CD14-positive monocyte (primary cell): ENCODE results near the gene POP4. TPM values are rescaled to one million over a fixed set of nuclear protein-coding genes. Genes with fewer than 3 reads are reported as not detected.
A peak's percentile ranks its signal among the peaks of the same experiment; 100 is the strongest.

Experiments
- DNase-seq, 3 donors: peaks; one replicate each; pipeline ENCODE4 v3.0.0-alpha.2; 2011 to 2022
- H2AFZ ChIP-seq: 2 replicates; pipeline ENCODE4 v1.6.0; 2012; ENCODE audit warnings: mild to moderate bottlenecking, low read depth, low read length, inconsistent platforms; ENCODE audit not compliant: insufficient read depth, poor library complexity, severe bottlenecking
- H3K27ac ChIP-seq, 2 donors: 1 replicate in 1 of 2; 2 replicates in 1 of 2; pipeline ENCODE4 v1.5.1; 2012 to 2013; ENCODE audit warnings: low read length in 2 of 2, control low read depth in 1 of 2, inconsistent platforms in 1 of 2, low read depth in 1 of 2, mild to moderate bottlenecking in 1 of 2
- H3K27me3 ChIP-seq, 2 donors: one replicate each; pipeline versions ENCODE4 v1.6.0 to v1.6.1; 2011 to 2013; ENCODE audit warnings: low read length in 2 of 2; ENCODE audit not compliant: control insufficient read depth in 2 of 2, insufficient read depth in 2 of 2
- H3K36me3 ChIP-seq, 2 donors: replicated peaks in 1 of 2; 1 replicate in 1 of 2; 2 replicates in 1 of 2; pipeline versions ENCODE4 v1.5.1 to v1.6.1; 2012 to 2013; ENCODE audit warnings: low read length in 2 of 2, control low read depth in 1 of 2, inconsistent platforms in 1 of 2, mild to moderate bottlenecking in 1 of 2; ENCODE audit not compliant: insufficient read depth in 2 of 2, control insufficient read depth in 1 of 2
- H3K4me1 ChIP-seq, 2 donors: 1 replicate in 1 of 2; 2 replicates in 1 of 2; pipeline versions ENCODE4 v1.5.1 to v1.6.1; 2012 to 2013; ENCODE audit warnings: low read length in 2 of 2, control low read depth in 1 of 2, inconsistent platforms in 1 of 2, mild to moderate bottlenecking in 1 of 2, moderate library complexity in 1 of 2; ENCODE audit not compliant: insufficient read depth in 2 of 2, control insufficient read depth in 1 of 2
- H3K4me2 ChIP-seq: replicated peaks from 2 replicates; pipeline ENCODE3; 2012; ENCODE audit warnings: low read length, moderate library complexity, mild to moderate bottlenecking; ENCODE audit not compliant: poor library complexity, severe bottlenecking; ENCODE audit errors: extremely low read depth
- H3K4me3 ChIP-seq, 3 experiments: fragments of 200-600 bp in 1 of 3; sonication (generic) in 1 of 3; replicated peaks in 1 of 3; 1 replicate in 2 of 3; 2 replicates in 1 of 3; pipeline ENCODE4 v1.5.1; 2011 to 2013; ENCODE audit warnings: low read length in 3 of 3, mild to moderate bottlenecking in 3 of 3, control low read depth in 2 of 3, low read depth in 2 of 3, inconsistent platforms in 1 of 3, moderate library complexity in 1 of 3
- H3K79me2 ChIP-seq: 2 replicates; pipeline ENCODE4 v1.6.0; 2012; ENCODE audit warnings: mild to moderate bottlenecking, control low read depth, inconsistent platforms, low read length, moderate library complexity; ENCODE audit not compliant: insufficient read depth
- H3K9ac ChIP-seq: 2 replicates; pipeline ENCODE4 v1.6.0; 2017; ENCODE audit warnings: low read length, mild to moderate bottlenecking; ENCODE audit not compliant: insufficient read depth, poor library complexity, severe bottlenecking
- H3K9me3 ChIP-seq, 2 donors: replicated peaks in 1 of 2; 1 replicate in 1 of 2; 2 replicates in 1 of 2; pipeline versions ENCODE4 v1.5.1 to v1.6.1; 2012 to 2013; ENCODE audit warnings: low read length in 2 of 2, control low read depth in 1 of 2; ENCODE audit not compliant: control insufficient read depth in 1 of 2, insufficient read depth in 1 of 2
- H4K20me1 ChIP-seq: 2 replicates; pipeline ENCODE4 v1.6.0; 2012; ENCODE audit warnings: mild to moderate bottlenecking, low read length, control low read depth, moderate library complexity; ENCODE audit not compliant: insufficient read depth
- H3K27ac Mint-ChIP-seq, 7 donors: one replicate each; pipeline ENCODE4 v1.8.0; 2020; ENCODE audit warnings: mild to moderate bottlenecking in 7 of 7, mixed read lengths in 7 of 7, moderate library complexity in 6 of 7, inconsistent platforms in 2 of 7
- H3K27me3 Mint-ChIP-seq, 3 donors: one replicate each; pipeline ENCODE4 v1.8.0; 2021 to 2022; ENCODE audit warnings: low read depth in 3 of 3, mild to moderate bottlenecking in 3 of 3, mixed read lengths in 3 of 3, moderate library complexity in 3 of 3, inconsistent platforms in 1 of 3
- H3K36me3 Mint-ChIP-seq, 2 donors: one replicate each; pipeline ENCODE4 v1.8.0; 2020; ENCODE audit warnings: mixed read lengths in 2 of 2, inconsistent platforms in 1 of 2, mild to moderate bottlenecking in 1 of 2
- H3K4me1 Mint-ChIP-seq: one replicate; pipeline ENCODE4 v1.8.0; 2020; ENCODE audit warnings: mild to moderate bottlenecking, mixed read lengths
- H3K4me3 Mint-ChIP-seq, 2 donors: one replicate each; pipeline ENCODE4 v1.8.0; 2020; ENCODE audit warnings: mild to moderate bottlenecking in 2 of 2, mixed read lengths in 2 of 2, moderate library complexity in 1 of 2
- H3K9me3 Mint-ChIP-seq, 7 donors: one replicate each; pipeline ENCODE4 v1.8.0; 2020 to 2022; ENCODE audit warnings: mixed read lengths in 7 of 7, mild to moderate bottlenecking in 6 of 7, moderate library complexity in 6 of 7, inconsistent platforms in 2 of 7
- WGBS: methylation state at CpG from one replicate; pipeline ENCODE4 v1.1.5; 2013; ENCODE audit warnings: missing lambda C conversion rate; ENCODE audit not compliant: insufficient coverage; 5-methylcytosine and 5-hydroxymethylcytosine counted together
- intact Hi-C, 2 donors: fragments of 100-400 bp; cut with micrococcal nuclease; formaldehyde crosslinking; loops; one replicate each; pipeline versions ENCODE4 v1.15.0 to v1.15.1; 2023
- polyA plus RNA-seq, 3 donors: library from polyadenylated mRNA; depleted of rRNA in 1 of 3; unstranded in 2 of 3; stranded (reverse) in 1 of 3; fragments of 300-500 nt in 2 of 3; fragments of >200 nt in 1 of 3; fragmentation: Illumina TruSeq in 2 of 3; gene quantifications; 1 replicate in 2 of 3; 2 replicates in 1 of 3; pipeline ENCODE4 v1.2.3, GENCODE V29; 2012 to 2021
- TF ChIP-seq, protein P1 (sequence below): fragments of 200-600 bp; IDR thresholded peaks from one replicate; pipeline ENCODE4 v1.8.0; 2022; ENCODE audit warnings: antibody characterized with exemption, mild to moderate bottlenecking

The POP4 gene
- polyA plus RNA-seq, 3 donors: 49.9 to 162 (median 161) TPM

DNA sequence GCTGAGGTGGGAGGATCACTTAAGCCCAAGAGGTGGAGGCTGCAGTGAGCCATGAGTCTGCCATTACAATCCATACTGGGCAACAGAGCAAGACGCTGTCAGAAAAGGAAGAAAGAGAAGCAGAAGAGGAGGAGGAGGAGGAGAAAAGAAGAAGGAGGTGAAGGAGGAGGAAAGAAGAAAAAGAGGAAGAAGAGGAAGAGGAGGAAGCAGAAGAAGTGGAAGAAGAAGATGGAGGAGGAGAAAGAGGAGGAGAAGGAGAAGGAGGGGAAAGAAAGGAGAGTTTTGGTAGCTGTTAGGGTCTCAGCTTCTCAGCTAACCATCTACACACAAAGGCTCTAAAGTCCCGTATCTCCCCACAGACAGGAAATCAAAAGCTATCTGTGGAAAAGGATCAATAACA is 35.5 kb downstream of the POP4 start:
- 60% methylated on average over 1 of the region's 2 CpGs for WGBS
- H3K4me3 ChIP-seq: no peak overlapping the region
- Mint-ChIP-seq H3K9me3 (no peaks in the 10 kb centered on the region), H3K27ac (no peak overlapping the region), H3K4me1 (peaks cover 9% of the 10 kb centered on the region), H3K36me3 (no peaks in the 10 kb centered on the region), H3K4me3 (no peak overlapping the region), H3K27me3 (peaks cover 2 to 9% (median 5%) of the 10 kb centered on the region in 3 donors)
- no peak overlapping the region for H3K9ac ChIP-seq
- H3K36me3 ChIP-seq: no peaks in the 10 kb centered on the region
- H3K27ac ChIP-seq: no peak overlapping the region
- no peaks in the 10 kb centered on the region for H3K27me3 ChIP-seq
- H2AFZ ChIP-seq: no peak overlapping the region
- no peaks in the 10 kb centered on the region for H3K79me2 ChIP-seq
- peaks cover 0 to 3% of the 10 kb centered on the region in 2 donors for H3K4me1 ChIP-seq
- H3K4me2 ChIP-seq: no peak overlapping the region
- TF ChIP-seq, protein P1, sequence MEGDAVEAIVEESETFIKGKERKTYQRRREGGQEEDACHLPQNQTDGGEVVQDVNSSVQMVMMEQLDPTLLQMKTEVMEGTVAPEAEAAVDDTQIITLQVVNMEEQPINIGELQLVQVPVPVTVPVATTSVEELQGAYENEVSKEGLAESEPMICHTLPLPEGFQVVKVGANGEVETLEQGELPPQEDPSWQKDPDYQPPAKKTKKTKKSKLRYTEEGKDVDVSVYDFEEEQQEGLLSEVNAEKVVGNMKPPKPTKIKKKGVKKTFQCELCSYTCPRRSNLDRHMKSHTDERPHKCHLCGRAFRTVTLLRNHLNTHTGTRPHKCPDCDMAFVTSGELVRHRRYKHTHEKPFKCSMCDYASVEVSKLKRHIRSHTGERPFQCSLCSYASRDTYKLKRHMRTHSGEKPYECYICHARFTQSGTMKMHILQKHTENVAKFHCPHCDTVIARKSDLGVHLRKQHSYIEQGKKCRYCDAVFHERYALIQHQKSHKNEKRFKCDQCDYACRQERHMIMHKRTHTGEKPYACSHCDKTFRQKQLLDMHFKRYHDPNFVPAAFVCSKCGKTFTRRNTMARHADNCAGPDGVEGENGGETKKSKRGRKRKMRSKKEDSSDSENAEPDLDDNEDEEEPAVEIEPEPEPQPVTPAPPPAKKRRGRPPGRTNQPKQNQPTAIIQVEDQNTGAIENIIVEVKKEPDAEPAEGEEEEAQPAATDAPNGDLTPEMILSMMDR: no peak
- DNase-seq: no peak
- intact Hi-C loops: no loop called here
- no peaks in the 10 kb centered on the region for H3K9me3 ChIP-seq
- no peaks in the 10 kb centered on the region for H4K20me1 ChIP-seq

DNA sequence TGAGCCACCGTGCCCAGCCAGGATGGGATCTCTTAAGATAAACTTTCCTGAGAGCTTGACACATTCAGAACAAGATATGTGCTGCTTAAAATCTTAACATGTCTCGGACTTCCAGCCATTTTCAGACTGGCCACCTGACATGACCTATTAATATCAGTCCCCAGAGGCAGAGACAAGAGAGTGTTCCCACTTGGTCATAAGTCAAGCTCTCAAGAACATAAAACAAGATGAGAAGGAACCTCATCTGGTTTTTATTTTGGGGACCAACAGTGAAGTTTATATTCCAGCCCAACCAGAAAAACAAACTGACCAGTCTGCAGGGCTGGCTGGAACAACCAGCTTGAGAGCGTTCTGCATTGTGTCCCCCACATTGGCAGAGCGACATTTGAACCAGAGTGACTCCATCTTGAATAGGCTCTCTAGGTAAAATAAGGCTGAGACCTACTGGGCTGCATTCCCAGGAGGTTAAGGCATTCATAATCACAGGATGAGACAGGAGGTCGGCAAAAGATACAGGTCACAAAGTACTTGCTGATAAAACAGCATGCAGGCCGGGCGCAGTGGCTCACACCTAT is 37.4 kb downstream of the POP4 start:
- TF ChIP-seq, protein P1: no peak
- H3K4me3 Mint-ChIP-seq: no peak overlapping the region
- H3K27ac Mint-ChIP-seq: peak overlapping the region in 1 of 7 donors; percentile 50
- no peak overlapping the region for H3K4me2 ChIP-seq
- 89% methylated on average over 5 of the region's 7 CpGs for WGBS
- H3K36me3 Mint-ChIP-seq: no peaks in the 10 kb centered on the region
- H3K4me1 Mint-ChIP-seq: peaks cover 9% of the 10 kb centered on the region
- intact Hi-C loops: no loop called here
- no peak overlapping the region for H3K27ac ChIP-seq
- no peaks in the 10 kb centered on the region for H3K27me3 ChIP-seq
- H3K27me3 Mint-ChIP-seq: peaks cover 3 to 9% (median 7%) of the 10 kb centered on the region in 3 donors
- no peak overlapping the region for H2AFZ ChIP-seq
- H3K79me2 ChIP-seq: no peaks in the 10 kb centered on the region
- no peaks in the 10 kb centered on the region for H4K20me1 ChIP-seq
- no peak overlapping the region for H3K9ac ChIP-seq
- DNase-seq: no peak
- H3K36me3 ChIP-seq: no peaks in the 10 kb centered on the region
- H3K4me1 ChIP-seq: peaks cover 0 to 3% of the 10 kb centered on the region in 2 donors
- H3K9me3 ChIP-seq: no peaks in the 10 kb centered on the region
- H3K9me3 Mint-ChIP-seq: no peaks in the 10 kb centered on the region
- no peak overlapping the region for H3K4me3 ChIP-seq
